ENCODE results near the gene RNF111. TPM values are rescaled to one million over a fixed set of nuclear protein-coding genes. Genes with fewer than 3 reads are reported as not detected.

RNF111 gene
- total and polyA plus RNA-seq, 12 donors = 5.7 to 41.6 (median 24.0) TPM

DNA sequence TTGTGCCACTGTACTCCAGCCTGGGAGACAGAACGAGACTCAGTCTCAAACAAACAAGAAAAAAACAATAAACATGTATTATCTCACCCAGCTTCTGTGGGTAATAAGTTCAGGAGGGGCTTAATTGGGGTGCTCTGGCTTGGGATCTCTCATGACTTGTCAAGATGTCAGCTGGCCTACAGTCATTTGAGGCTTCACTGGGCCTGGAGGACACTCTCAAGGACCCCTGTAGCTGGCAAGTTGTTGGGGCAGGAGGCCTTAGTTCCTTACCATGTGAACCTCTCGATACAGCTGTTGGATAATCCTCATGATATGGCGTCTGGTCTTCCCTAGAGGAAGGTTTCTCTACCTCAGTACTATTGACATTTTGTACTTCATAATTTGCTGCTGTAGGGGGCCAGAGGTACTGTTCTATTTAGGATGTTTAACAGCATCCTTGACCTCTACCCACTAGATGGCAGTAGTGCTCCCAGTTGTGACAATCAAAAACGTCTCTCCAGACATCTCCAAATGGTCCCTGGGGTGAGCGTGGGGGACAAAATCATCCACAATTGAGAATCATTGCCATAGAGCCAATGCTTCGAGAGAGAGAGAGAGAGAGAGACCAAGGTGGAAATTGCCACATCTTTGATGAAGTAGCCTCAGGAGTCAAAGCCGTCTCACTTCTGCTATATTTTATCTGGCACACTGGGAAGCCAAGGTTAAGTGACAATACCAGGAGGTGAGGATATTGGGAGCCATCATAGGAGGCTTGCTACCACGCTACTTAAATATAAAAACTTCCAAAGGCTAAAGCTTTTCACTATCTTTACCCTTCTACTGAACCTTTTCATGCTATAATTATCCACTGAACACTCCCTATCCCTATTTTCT is 30.1 kb upstream of the RNF111 start:
- WGBS, 4 donors = 31 to 38% (median 35%) methylated on average over 8 of the region's 8 CpGs
- Histone ChIP-seq H3K27ac (no peak overlapping the region), H3K27me3 (no peaks in the 10 kb centered on the region), H3K36me3 (replicated peaks in 1 of 2) (no peaks in the 10 kb centered on the region), H3K9me3 (replicated peaks in 1 of 3) (no peaks in the 10 kb centered on the region), H3K4me3 (no peak overlapping the region), H3K4me1 (replicated peaks in 1 of 2) (no peaks in the 10 kb centered on the region)
- DNase-seq = peak in 6 of 7 donors; percentile 24 to 64 (median 52)
- intact Hi-C loops (cut with DNase I) = no loop called here
- no peak for TF ChIP-seq POLR2A (IDR thresholded peaks at IDR 0.05)
- TF ChIP-seq, protein P1, sequence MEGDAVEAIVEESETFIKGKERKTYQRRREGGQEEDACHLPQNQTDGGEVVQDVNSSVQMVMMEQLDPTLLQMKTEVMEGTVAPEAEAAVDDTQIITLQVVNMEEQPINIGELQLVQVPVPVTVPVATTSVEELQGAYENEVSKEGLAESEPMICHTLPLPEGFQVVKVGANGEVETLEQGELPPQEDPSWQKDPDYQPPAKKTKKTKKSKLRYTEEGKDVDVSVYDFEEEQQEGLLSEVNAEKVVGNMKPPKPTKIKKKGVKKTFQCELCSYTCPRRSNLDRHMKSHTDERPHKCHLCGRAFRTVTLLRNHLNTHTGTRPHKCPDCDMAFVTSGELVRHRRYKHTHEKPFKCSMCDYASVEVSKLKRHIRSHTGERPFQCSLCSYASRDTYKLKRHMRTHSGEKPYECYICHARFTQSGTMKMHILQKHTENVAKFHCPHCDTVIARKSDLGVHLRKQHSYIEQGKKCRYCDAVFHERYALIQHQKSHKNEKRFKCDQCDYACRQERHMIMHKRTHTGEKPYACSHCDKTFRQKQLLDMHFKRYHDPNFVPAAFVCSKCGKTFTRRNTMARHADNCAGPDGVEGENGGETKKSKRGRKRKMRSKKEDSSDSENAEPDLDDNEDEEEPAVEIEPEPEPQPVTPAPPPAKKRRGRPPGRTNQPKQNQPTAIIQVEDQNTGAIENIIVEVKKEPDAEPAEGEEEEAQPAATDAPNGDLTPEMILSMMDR (IDR thresholded peaks at IDR 0.05) = peak; percentile 52 to 72 (median 58)

DNA sequence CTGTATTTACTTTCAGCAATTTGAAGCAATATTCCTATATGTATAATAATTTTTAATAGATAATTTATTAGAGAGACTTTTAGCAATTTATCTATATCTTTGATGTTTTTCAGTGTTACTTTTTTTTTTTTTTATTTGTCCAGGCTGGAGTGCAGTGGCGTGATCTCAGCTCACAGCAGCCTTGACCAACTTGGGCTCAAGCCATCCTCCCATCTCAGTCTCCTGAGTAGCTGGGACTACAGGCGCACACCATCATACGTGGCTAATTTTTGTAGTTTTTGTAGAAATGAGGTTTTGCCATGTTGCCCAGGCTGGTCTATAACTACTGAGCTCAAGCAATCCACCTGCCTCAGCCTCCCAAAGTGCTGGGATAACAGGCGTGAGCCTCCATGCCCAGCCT is 28.7 kb upstream of the RNF111 start:
- Histone ChIP-seq H3K27me3 (no peaks in the 10 kb centered on the region), H3K9me3 (replicated peaks in 1 of 3) (no peaks in the 10 kb centered on the region), H3K4me1 (replicated peaks in 1 of 2) (no peaks in the 10 kb centered on the region), H3K36me3 (replicated peaks in 1 of 2) (no peaks in the 10 kb centered on the region), H3K4me3 (no peak overlapping the region), H3K27ac (no peak overlapping the region)
- TF ChIP-seq, protein P1 (IDR thresholded peaks at IDR 0.05) = no peak
- TF ChIP-seq POLR2A (IDR thresholded peaks at IDR 0.05) = no peak
- WGBS, 4 donors = 50 to 61% (median 54%) methylated on average over 4 of the region's 4 CpGs
- DNase-seq = peak; percentile 50 to 78 (median 68)
- intact Hi-C loops (cut with DNase I) = no loop called here

DNA sequence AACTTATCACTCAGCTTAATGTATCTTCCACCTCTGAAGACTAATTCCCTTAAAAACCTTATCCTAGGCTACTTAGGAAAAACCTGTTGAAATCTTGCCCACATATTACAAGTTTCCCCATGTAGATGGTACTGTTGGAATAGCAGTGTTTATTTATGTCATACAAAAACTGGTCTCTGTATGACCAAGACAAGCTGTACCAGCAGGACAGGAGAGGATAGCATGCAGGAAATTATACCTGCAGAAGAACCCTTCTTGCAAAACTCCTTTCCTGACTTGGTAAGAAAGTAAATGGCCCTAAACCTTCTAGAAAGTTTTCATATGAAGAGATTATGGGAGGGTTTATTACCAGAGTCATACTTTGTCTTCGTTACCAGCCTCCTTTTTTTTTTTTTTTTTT is 25.3 kb upstream of the RNF111 start:
- TF ChIP-seq POLR2A (IDR thresholded peaks at IDR 0.05) = no peak
- TF ChIP-seq, protein P1 (IDR thresholded peaks at IDR 0.05) = no peak
- WGBS, 4 donors = 85 to 92% (median 90%) methylated on average over 1 of the region's 1 CpG
- intact Hi-C loops (cut with DNase I) = no loop called here

DNA sequence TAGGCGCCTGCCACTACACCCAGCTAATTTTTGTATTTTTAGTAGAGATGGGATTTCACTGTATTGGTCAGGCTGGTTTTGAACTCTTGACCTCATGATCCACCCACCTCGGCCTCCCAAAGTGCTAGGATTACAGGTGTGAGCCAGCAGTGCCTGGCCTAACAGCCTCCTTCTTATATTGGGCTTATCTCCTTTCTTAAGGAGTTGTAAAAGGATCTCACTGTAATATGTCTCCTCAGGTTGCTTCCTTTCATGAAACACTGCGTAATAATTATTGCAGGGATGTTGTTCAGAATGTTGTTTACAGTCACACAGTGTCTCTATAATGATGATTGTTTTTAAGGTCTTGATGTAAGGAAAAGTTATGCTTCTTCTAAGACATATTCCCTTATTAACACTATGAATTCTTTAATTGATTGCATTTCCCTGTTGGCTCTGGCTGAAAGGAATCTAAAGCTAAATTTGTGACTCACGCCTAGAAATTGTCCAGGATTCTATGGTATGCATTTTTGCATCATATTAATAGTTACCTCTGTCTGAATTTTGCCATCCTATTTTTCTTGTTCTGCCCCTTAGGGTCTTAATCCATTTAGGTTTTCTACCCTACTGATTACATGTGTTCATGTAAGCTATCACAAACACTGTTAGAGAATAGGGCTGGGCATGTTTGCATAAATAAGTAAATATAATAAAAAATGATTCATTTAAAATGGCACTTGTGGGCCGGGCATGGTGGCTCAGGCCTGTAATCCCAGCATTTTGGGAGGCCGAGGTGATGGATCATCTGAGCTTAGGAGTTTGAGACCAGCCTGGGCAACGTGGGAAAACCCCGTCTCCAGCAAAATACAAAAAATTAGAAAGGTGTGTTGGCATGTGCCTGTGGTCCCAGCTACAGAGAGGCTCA is 24.5 kb upstream of the RNF111 start:
- H3K4me3 ChIP-seq = no peak overlapping the region
- TF ChIP-seq POLR2A (IDR thresholded peaks at IDR 0.05) = no peak
- TF ChIP-seq, protein P1 (IDR thresholded peaks at IDR 0.05) = no peak
- WGBS, 4 donors = 90 to 93% (median 91%) methylated on average over 8 of the region's 8 CpGs
- no peaks in the 10 kb centered on the region for H3K4me1 ChIP-seq (replicated peaks in 1 of 2)
- intact Hi-C loops (cut with DNase I) = no loop called here
- H3K27me3 ChIP-seq = no peaks in the 10 kb centered on the region
- H3K9me3 ChIP-seq (replicated peaks in 1 of 3) = no peaks in the 10 kb centered on the region
- no peak for DNase-seq
- no peaks in the 10 kb centered on the region for H3K36me3 ChIP-seq (replicated peaks in 1 of 2)
- no peak overlapping the region for H3K27ac ChIP-seq

More for the DNA sequence above, 25.3 kb upstream of the RNF111 start:
- Histone ChIP-seq H3K4me1 (replicated peaks in 1 of 2) (no peaks in the 10 kb centered on the region), H3K27me3 (no peaks in the 10 kb centered on the region), H3K4me3 (no peak overlapping the region), H3K27ac (no peak overlapping the region), H3K9me3 (replicated peaks in 1 of 3) (no peaks in the 10 kb centered on the region), H3K36me3 (replicated peaks in 1 of 2) (no peaks in the 10 kb centered on the region)
- no peak for DNase-seq
